SK-N-SH (cell line): ENCODE results near the gene SMIM1. TPM values are rescaled to one million over a fixed set of nuclear protein-coding genes. Genes with fewer than 3 reads are reported as not detected.
A peak's percentile ranks its signal among the peaks of the same experiment; 100 is the strongest.

Experiments used
- CTCF ChIA-PET: fragments of 300-600, 350-600 bp; formaldehyde crosslinking; extraction: SDS; loops from one replicate; lab custom pipeline; 2021; lab: Yijun Ruan, JAX
- POLR2A ChIA-PET: fragments of 350-600 bp; sonication (Branson Sonifier 250); formaldehyde crosslinking; extraction: SDS; loops from one replicate; lab custom pipeline; 2020; ENCODE audit warnings: antibody characterized with exemption, inconsistent platforms; lab: Yijun Ruan, JAX
- DNase-seq: peaks from one replicate; pipeline ENCODE4 v3.0.0; 2012
- H2AFZ ChIP-seq: fragments of 200-600 bp; sonication (generic); 2 replicates; pipeline ENCODE4 v1.8.1; 2016; ENCODE audit warnings: antibody characterized with exemption, mild to moderate bottlenecking, low read depth
- H3F3A ChIP-seq: fragments of 200-600 bp; sonication (generic); replicated peaks from 2 replicates; pipeline ENCODE3; 2016; ENCODE audit warnings: antibody characterized with exemption, mild to moderate bottlenecking; ENCODE audit not compliant: insufficient read depth
- H3K27ac ChIP-seq, 2 experiments: fragments of 200-500 bp in 1 of 2; fragments of 200-600 bp in 1 of 2; sonication (Bioruptor generic) in 1 of 2; sonication (generic), shearing (Covaris generic) in 1 of 2; 2 replicates each; pipeline versions ENCODE4 v1.5.1 to v1.6.1; 2014 to 2016; ENCODE audit warnings: low read depth in 2 of 2, inconsistent platforms in 1 of 2, low read length in 1 of 2, mild to moderate bottlenecking in 1 of 2, mixed read lengths in 1 of 2
- H3K27me3 ChIP-seq: fragments of 200-600 bp; sonication (generic), shearing (Covaris generic); 2 replicates; pipeline ENCODE4 v1.6.1; 2016; ENCODE audit warnings: mixed run types; ENCODE audit not compliant: insufficient read depth
- H3K36me3 ChIP-seq, 2 experiments: fragments of 200-500 bp in 1 of 2; fragments of 200-600 bp in 1 of 2; sonication (Bioruptor generic) in 1 of 2; sonication (generic) in 1 of 2; replicated peaks in 1 of 2; 2 replicates each; pipeline versions ENCODE3 to v1.5.1; 2014 to 2016; ENCODE audit warnings: low read length in 1 of 2, mild to moderate bottlenecking in 1 of 2; ENCODE audit not compliant: insufficient read depth in 2 of 2, control insufficient read depth in 1 of 2
- H3K4me1 ChIP-seq, 2 experiments: fragments of 200-500 bp in 1 of 2; fragments of 200-600 bp in 1 of 2; sonication (Bioruptor generic) in 1 of 2; sonication (generic), shearing (Covaris generic) in 1 of 2; 2 replicates each; pipeline versions ENCODE4 v1.5.1 to v1.6.1; 2014 to 2016; ENCODE audit warnings: low read depth in 1 of 2, low read length in 1 of 2, mixed run types in 1 of 2; ENCODE audit not compliant: insufficient read depth in 2 of 2, control insufficient read depth in 1 of 2
- H3K4me2 ChIP-seq: fragments of 200-600 bp; sonication (generic), shearing (Covaris generic); 2 replicates; pipeline ENCODE4 v1.6.1; 2017; ENCODE audit warnings: mixed run types
- H3K4me3 ChIP-seq, 2 experiments: fragments of 200-500 bp in 1 of 2; fragments of 200-600 bp in 1 of 2; sonication (Bioruptor generic) in 1 of 2; sonication (generic), shearing (Covaris generic) in 1 of 2; 2 replicates each; pipeline versions ENCODE4 v1.5.1 to v1.8.1; 2014 to 2016; ENCODE audit warnings: low read depth in 2 of 2, inconsistent platforms in 1 of 2, low read length in 1 of 2, mild to moderate bottlenecking in 1 of 2, mixed read lengths in 1 of 2, moderate library complexity in 1 of 2
- H3K79me2 ChIP-seq: fragments of 200-600 bp; sonication (generic); 2 replicates; pipeline ENCODE4 v1.8.1; 2017; ENCODE audit warnings: mild to moderate bottlenecking; ENCODE audit not compliant: insufficient read depth
- H3K9ac ChIP-seq: fragments of 200-600 bp; sonication (generic); 2 replicates; pipeline ENCODE4 v1.6.1; 2017; ENCODE audit warnings: mixed run types
- H3K9me2 ChIP-seq: fragments of 200-600 bp; sonication (generic); 2 replicates; pipeline ENCODE4 v1.6.1; 2017; ENCODE audit warnings: mixed run types
- H3K9me3 ChIP-seq: fragments of 200-600 bp; sonication (generic); 2 replicates; pipeline ENCODE4 v1.6.1; 2017; ENCODE audit warnings: mixed run types, mild to moderate bottlenecking, moderate library complexity
- H4K20me1 ChIP-seq: fragments of 200-600 bp; sonication (generic); 2 replicates; pipeline ENCODE4 v1.6.1; 2017; ENCODE audit warnings: mild to moderate bottlenecking, mixed run types; ENCODE audit not compliant: insufficient read depth
- CHD2 ChIP-seq: fragments of 150-350 bp; IDR thresholded peaks from 2 replicates; pipeline ENCODE4 v1.6.1; 2018; ENCODE audit warnings: low read length; ENCODE audit not compliant: partially characterized antibody
- ELF1 ChIP-seq: IDR thresholded peaks from 2 replicates; pipeline ENCODE4 v1.4.0; 2012
- EP300 ChIP-seq, 2 experiments: IDR thresholded peaks; 2 replicates each; pipeline versions ENCODE4 v1.4.0 to v1.6.1; 2012; ENCODE audit warnings: borderline replicate concordance in 1 of 2, low read depth in 1 of 2, low read length in 1 of 2
- FOSL2 ChIP-seq: IDR thresholded peaks from 2 replicates; pipeline ENCODE4 v1.4.0; 2012; ENCODE audit warnings: low read depth, mild to moderate bottlenecking, moderate library complexity, borderline replicate concordance
- FOXJ3 ChIP-seq: sonication (generic); formaldehyde crosslinking; IDR thresholded peaks from 2 replicates; pipeline ENCODE4 v1.5.1; 2020; ENCODE audit warnings: mild to moderate bottlenecking, missing genetic modification reagents
- FOXM1 ChIP-seq: IDR thresholded peaks from 2 replicates; pipeline ENCODE4 v1.4.0; 2012; ENCODE audit warnings: low read depth, mild to moderate bottlenecking
- JUND ChIP-seq: IDR thresholded peaks from 2 replicates; pipeline ENCODE4 v1.4.0; 2012
- MXI1 ChIP-seq: IDR thresholded peaks from 2 replicates; pipeline ENCODE4 v1.6.1; 2012; ENCODE audit warnings: mild to moderate bottlenecking, low read depth, low read length, improper control_type of control experiment
- NFIC ChIP-seq: IDR thresholded peaks from 2 replicates; pipeline ENCODE4 v1.4.0; 2012; ENCODE audit warnings: borderline replicate concordance
- RAD21 ChIP-seq: IDR thresholded peaks from 2 replicates; pipeline ENCODE4 v1.6.1; 2012; ENCODE audit warnings: mild to moderate bottlenecking, low read length
- RFX5 ChIP-seq: IDR thresholded peaks from 2 replicates; pipeline ENCODE4 v1.6.1; 2012; ENCODE audit warnings: mild to moderate bottlenecking, improper control_type of control experiment, low read length
- SIN3A ChIP-seq: IDR thresholded peaks from 2 replicates; pipeline ENCODE4 v1.6.1; 2012; ENCODE audit warnings: low read depth, mild to moderate bottlenecking, low read length, moderate library complexity, borderline replicate concordance
- TAF1 ChIP-seq: IDR thresholded peaks from 2 replicates; pipeline ENCODE4 v1.6.1; 2012; ENCODE audit warnings: low read depth, mild to moderate bottlenecking, low read length, moderate library complexity, borderline replicate concordance
- TCF12 ChIP-seq: IDR thresholded peaks from 2 replicates; pipeline ENCODE4 v1.4.0; 2012
- TEAD4 ChIP-seq: IDR thresholded peaks from 2 replicates; pipeline ENCODE4 v1.4.0; 2012; ENCODE audit warnings: mild to moderate bottlenecking, borderline replicate concordance; ENCODE audit not compliant: insufficient read depth
- WGBS: methylation state at CpG from one replicate; pipeline ENCODE4 v1.1.6; 2017; ENCODE audit warnings: low lambda C conversion rate; 5-methylcytosine and 5-hydroxymethylcytosine counted together
- polyA plus RNA-seq, 3 experiments: library from polyadenylated mRNA; depleted of rRNA; stranded (reverse); fragments of >200 nt; gene quantifications; 2 replicates each; pipeline ENCODE4 v1.2.3, GENCODE V29; 2012
- TF ChIP-seq, protein P1 (sequence below): fragments of 200-600 bp; sonication (generic); IDR thresholded peaks from 2 replicates; pipeline ENCODE4 v1.6.1; 2017; ENCODE audit warnings: antibody characterized with exemption, mild to moderate bottlenecking, moderate library complexity
- TF ChIP-seq, protein P2 (sequence below): IDR thresholded peaks from 2 replicates; pipeline ENCODE4 v1.4.0; 2012; ENCODE audit warnings: low read depth, borderline replicate concordance
- TF ChIP-seq, protein P3 (sequence below): IDR thresholded peaks from 2 replicates; pipeline ENCODE4 v1.4.0; 2012; ENCODE audit warnings: low read depth
- TF ChIP-seq, protein P4 (sequence below): IDR thresholded peaks from 2 replicates; pipeline ENCODE4; 2012

Gene SMIM1
- polyA plus RNA-seq, 1 of the 3 experiments (the other 2 are of a cell fraction), result 6.1 TPM

DNA sequence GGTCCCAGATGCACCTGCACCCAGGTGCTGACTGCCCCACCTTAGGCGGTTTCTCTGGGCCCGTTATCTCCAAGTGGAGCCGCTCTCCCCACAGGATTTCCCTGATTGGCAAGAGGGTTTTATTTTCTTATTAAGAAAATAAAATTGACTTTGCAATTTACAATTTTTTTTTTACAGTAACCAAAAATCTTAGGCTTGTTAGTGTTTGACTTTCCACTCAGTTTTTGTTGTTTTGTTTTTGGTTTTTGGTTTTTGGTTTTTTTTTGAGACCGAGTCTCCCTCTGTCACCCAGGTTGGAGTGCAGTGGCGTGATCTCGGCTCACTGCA lies 25.1 kb upstream of the SMIM1 start:
- CTCF ChIA-PET, result interaction anchor here (1.1 to 1.5 kb wide), 2 partner anchors 20 to 23 kb away, joined by 3 to 4 read pairs; no protein-coding TSS in a partner anchor
- WGBS, result 93% methylated on average over 3 of the region's 6 CpGs

More for the DNA sequence above, 25.1 kb upstream of the SMIM1 start:
- H3K4me3 ChIP-seq, result peak overlapping the region; percentile 56 to 79
- no peak for DNase-seq
- TF ChIP-seq ELF1 (no peak), FOXJ3 (no peak), RAD21 (no peak), NFIC (no peak), TEAD4 (no peak), MXI1 (no peak), SIN3A (no peak), RFX5 (no peak), CHD2 (no peak), FOXM1 (no peak), TCF12 (no peak), TAF1 (no peak), FOSL2 (no peak), JUND (no peak), EP300 (IDR thresholded peaks at IDR 0.05; ENCODE audit: borderline replicate concordance in 1 of 2, low read depth in 1 of 2, low read length in 1 of 2) (no peak)
- TF ChIP-seq, protein P1, sequence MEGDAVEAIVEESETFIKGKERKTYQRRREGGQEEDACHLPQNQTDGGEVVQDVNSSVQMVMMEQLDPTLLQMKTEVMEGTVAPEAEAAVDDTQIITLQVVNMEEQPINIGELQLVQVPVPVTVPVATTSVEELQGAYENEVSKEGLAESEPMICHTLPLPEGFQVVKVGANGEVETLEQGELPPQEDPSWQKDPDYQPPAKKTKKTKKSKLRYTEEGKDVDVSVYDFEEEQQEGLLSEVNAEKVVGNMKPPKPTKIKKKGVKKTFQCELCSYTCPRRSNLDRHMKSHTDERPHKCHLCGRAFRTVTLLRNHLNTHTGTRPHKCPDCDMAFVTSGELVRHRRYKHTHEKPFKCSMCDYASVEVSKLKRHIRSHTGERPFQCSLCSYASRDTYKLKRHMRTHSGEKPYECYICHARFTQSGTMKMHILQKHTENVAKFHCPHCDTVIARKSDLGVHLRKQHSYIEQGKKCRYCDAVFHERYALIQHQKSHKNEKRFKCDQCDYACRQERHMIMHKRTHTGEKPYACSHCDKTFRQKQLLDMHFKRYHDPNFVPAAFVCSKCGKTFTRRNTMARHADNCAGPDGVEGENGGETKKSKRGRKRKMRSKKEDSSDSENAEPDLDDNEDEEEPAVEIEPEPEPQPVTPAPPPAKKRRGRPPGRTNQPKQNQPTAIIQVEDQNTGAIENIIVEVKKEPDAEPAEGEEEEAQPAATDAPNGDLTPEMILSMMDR, result no peak
- TF ChIP-seq, protein P2, sequence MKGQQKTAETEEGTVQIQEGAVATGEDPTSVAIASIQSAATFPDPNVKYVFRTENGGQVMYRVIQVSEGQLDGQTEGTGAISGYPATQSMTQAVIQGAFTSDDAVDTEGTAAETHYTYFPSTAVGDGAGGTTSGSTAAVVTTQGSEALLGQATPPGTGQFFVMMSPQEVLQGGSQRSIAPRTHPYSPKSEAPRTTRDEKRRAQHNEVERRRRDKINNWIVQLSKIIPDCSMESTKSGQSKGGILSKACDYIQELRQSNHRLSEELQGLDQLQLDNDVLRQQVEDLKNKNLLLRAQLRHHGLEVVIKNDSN, result no peak
- TF ChIP-seq, protein P3, sequence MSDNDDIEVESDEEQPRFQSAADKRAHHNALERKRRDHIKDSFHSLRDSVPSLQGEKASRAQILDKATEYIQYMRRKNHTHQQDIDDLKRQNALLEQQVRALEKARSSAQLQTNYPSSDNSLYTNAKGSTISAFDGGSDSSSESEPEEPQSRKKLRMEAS, result no peak
- TF ChIP-seq, protein P4, sequence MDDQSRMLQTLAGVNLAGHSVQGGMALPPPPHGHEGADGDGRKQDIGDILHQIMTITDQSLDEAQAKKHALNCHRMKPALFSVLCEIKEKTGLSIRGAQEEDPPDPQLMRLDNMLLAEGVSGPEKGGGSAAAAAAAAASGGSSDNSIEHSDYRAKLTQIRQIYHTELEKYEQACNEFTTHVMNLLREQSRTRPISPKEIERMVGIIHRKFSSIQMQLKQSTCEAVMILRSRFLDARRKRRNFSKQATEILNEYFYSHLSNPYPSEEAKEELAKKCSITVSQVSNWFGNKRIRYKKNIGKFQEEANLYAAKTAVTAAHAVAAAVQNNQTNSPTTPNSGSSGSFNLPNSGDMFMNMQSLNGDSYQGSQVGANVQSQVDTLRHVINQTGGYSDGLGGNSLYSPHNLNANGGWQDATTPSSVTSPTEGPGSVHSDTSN, result no peak
- TF ChIP-seq, all 33 proteins: peak for 0
- Histone ChIP-seq H2AFZ (peak overlapping the region; percentile 87), H4K20me1 (no peaks in the 10 kb centered on the region), H3K9ac (peak overlapping the region; percentile 49; the same call in 1 of the 2 replicates), H3K4me2 (peak overlapping the region; percentile 75), H3K9me2 (no peaks in the 10 kb centered on the region), H3K79me2 (peaks cover 4% of the 10 kb centered on the region; the same call in 1 of the 2 replicates), H3F3A (peaks cover 10% of the 10 kb centered on the region), H3K27ac (no peak overlapping the region; a peak in 1 of 4 replicates), H3K27me3 (no peaks in the 10 kb centered on the region), H3K4me1 (peaks cover 0 to 28% of the 10 kb centered on the region in 2 experiments; a peak in 1 of 4 replicates), H3K9me3 (no peaks in the 10 kb centered on the region), H3K36me3 (peaks cover 0 to 8% of the 10 kb centered on the region in 2 experiments)
- POLR2A ChIA-PET, result no interaction called here
